T47D (cell line): Measurements from ENCODE around the gene CASZ1.

Experiments used
- DNase-seq, 2 experiments: peaks; one replicate each; pipeline versions ENCODE4 v3.0.0 to v3.0.0-alpha.2; 2011 to 2012; ENCODE audit warnings: low read depth in 1 of 2, low spot score in 1 of 2
- JUND ChIP-seq: IDR thresholded peaks from 2 replicates; pipeline ENCODE4 v1.6.1; 2012; ENCODE audit warnings: low read depth
- in situ Hi-C: cut with HindIII; loops from 2 replicates; pipeline ENCODE4 v1.10.0; 2016; ENCODE audit warnings: low sequenced_read_pairs, low pct_unique_long_range_greater_than_20kb

CASZ1 gene

DNA sequence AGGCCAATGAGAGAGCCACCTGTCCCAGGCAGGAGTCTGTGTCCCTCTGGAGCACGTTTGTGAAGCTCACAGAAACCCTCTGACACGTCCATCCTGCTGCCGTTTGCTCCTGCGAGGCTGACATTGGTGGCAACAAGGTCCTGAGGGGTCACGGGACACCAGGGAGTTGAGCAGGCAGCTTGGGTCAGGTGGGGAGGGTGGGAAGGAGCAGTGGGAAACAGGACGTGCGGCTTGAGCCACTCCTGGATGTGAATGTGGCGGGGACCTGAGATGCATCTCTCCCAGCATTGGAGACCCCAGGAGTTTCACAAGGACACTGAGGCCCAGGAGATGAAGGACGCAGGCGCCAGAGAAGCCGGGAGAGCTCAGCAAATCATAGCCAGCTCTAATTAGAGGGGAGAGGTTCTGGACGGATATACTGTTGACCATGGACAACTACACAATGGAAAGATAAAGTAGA, 172.7 kb downstream of the CASZ1 start:
- no peak for TF ChIP-seq JUND
- no peak for DNase-seq
- in situ Hi-C loops, result no loop called here

DNA sequence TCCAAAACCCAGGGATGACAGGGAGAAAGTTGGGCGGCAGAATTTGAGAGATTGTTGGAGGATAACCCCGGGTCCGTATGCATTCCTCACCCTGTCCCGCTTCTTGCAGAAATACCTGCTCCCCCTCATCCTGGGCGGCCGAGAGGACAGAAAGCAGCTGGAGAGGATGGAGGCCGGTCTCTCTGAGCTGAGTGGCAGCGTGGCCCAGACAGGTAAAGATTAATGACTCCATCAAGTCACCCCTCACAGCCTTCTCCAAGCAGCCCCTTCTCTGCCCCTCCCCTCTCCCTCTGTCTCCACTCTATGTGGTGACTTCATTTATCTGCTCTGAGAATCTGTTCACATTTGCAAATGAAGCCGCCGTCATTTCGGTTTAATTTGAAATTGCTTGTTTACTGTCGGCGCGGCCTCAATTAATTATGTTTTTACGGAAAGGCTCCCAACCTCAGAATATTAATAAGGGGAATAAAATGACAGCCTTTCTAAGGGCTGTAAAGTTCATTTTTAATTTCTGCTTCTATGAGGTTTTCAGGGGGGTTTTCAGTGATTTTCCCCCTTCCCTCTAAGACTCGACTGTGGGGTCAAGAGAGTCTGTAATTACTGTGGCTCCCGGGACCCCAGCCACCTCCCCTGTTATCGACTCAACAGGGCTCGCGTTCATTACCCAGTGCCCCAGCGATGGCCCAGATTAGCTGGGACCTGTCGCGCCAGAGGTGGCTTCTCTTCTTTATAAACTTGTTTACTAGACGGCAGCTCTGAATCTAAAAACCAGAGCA, 173.3 kb downstream of the CASZ1 start:
- no peak for TF ChIP-seq JUND
- DNase-seq, result no peak
- in situ Hi-C loops, result no loop called here

DNA sequence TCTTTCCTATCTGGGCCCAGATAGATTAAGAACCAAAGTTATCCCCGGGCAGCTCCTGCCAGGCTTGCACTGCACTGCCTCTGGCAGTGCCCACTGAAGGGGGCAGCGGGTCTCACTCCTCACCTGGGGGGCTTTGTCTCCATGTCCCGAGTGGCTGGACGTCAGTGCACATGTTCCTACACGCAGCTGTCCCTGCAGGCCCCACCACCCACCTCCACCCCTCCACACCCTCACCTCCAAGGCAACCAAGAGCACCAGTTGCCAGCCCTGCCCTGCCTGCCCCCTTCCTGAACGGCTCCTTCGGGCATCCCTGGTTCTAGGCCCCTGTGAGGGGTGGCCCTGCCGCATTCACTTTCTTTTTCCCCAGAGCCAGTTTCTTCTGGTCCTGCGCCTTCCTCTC, 174.5 kb downstream of the CASZ1 start:
- TF ChIP-seq JUND, result no peak
- DNase-seq, result no peak
- in situ Hi-C loops, result no loop called here

DNA sequence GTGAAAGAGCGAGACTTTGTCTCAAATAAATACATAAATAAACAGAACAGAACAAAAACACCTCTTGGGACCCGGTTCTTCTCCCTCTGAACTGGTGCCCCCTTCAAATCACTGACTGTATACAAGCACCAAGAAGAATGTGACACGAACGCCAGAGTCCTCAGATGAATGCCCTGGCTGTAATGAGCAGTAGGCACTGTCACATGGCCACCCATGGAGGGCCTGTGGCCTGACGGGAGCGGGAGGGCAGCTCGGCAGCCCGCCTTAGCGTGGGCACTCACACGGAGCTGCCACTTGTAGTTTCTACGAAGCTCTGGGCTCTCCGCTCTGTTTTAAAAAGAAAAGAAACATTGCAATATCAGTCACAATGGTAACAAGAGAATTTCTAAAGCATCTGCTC, 175.7 kb downstream of the CASZ1 start:
- in situ Hi-C loops, result no loop called here
- no peak for DNase-seq
- TF ChIP-seq JUND, result no peak

DNA sequence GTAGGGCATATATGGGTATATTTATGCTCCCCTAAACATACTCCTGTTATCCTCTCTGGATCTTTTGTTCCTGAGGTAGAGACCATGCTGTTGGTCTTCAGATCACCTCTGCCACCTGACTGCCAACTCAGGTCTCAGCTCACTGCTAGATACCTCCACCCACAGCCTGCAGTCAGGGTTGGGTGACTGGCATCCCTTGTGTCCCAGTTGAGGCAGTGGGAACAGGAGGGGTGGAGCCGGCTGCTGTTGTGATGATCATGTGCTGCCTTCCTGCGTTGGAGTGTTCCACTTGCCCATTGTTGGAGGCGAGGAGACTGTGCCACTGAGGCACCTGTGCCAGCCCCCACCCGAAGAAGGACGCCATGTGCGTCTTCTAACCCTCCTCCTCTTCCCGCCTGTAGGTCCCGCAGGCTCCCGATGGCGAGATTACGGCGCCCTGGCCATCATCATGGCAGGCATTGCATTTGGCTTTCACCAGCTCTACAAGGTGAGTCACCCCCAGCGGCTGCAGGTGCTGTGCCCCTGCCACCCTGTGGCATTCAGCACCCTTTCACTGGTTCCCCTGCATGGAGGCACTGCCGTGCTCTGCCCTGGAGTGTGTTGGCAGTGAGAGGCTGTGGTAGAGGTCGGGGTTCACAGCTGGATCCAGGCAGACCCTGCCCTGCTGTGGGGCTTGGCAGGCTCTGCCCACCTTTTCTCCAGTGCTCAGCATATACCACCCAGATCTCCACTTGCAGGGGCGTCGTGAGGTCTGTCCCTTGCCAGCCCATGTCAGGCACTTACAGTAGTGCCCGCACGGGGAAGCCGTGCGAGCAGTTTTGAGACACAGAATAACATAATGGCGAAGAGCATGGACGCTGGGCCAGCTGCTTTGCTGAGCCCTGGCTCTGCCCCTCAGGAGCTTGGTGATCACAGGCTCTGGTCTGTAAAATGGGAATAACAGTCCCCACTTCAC, 178.2 kb downstream of the CASZ1 start:
- TF ChIP-seq JUND, result no peak
- DNase-seq, result no peak
- in situ Hi-C loops, result no loop called here

DNA sequence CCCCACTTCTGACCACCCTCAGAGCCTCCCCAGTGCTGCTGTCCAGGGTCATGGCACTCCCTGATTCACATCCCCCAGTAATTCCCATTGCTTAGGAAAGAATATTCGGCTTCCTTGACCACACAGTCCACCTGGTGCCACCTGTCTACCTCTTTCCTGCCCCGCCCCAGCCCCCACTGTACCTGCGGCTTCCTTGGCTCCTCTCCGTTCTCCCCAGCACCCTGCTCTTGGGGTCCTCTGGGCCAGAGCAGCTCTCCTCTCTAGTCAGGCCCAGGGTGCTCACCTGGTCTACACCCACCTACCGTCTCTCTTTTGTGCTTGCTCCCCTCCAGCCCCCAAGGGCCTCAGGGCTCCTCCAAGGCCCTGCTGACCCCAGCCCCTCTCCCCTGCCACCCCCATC, 179.1 kb downstream of the CASZ1 start:
- in situ Hi-C loops, result no loop called here
- no peak for TF ChIP-seq JUND
- no peak for DNase-seq

DNA sequence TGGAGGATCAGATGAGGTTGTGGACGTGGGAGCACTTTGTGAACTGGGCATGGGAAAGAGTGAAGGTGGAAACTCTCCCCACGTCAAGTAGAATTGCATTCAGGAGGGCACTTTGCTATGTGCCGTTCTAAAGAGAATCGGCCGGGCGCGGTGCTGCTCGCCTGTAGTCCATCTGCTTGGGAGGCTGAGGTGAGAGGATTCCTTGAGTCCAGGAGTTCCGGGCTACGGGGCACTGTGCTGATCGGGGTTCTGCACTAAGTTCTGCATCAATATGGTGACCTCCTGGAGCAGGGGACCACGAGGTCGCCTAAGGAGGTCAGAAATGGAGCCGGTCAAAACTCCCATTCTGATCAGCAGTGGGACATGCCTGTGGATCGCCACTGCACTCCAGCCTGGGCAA, 179.8 kb downstream of the CASZ1 start:
- no peak for DNase-seq
- in situ Hi-C loops, result no loop called here
- TF ChIP-seq JUND, result no peak

DNA sequence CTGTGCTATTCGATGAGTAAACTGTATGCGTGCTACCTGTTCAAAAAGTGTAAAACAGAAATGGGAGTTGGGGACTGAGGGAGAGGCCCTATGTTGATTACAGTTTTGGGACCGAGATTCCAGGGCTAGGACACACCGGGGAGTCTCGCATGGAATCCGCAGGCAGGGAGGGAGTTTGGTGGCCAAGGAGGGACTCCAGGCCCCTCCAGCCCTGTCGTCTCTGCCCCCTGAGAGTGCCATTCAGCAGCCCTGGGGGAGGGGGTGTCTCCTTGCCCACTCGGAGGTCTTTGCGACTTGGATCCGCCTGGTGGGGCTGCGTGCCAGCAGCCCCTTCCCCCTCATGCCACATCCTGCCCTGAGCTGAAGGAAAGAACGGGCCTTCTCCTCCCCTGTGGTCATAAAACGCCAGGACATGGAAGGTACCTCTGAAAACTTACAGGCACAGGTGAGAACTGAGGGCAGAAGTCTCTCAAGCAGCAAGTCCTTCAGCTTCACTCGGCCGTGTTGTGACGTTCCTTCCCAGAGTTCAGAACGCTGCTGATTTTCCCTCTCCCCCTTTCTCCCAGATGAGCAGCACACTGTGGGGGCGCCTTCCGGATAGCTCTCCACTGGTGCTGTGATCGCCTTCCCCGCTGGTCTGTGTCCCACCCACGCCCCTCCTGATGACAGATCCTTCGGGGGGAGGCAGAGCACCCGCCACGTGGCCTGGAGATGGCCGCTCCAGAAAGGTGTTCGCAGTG, 180.3 kb downstream of the CASZ1 start:
- in situ Hi-C loops, result no loop called here

DNA sequence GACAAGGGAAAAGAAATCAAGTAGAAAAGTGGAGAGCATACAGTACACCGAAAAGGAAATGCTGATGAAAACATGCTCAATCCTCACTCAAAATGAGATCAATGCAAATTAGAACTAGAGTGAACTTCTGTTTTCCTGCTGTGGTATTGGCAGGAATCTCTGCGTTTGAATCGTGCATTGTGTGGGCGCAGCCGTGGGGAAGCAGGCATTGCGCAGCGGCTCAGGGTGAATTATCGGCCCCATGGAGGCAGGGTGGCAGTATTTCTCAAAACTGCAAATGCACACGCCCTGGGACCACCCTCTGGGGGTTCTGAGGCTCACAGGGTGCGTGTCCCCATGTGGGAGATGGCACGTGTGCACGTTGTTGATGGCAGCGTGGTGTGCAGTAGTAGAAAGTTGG, 181.1 kb downstream of the CASZ1 start:
- no peak for DNase-seq
- no peak for TF ChIP-seq JUND
- in situ Hi-C loops, result no loop called here

More for the DNA sequence above, 180.3 kb downstream of the CASZ1 start:
- no peak for DNase-seq
- TF ChIP-seq JUND, result no peak

DNA sequence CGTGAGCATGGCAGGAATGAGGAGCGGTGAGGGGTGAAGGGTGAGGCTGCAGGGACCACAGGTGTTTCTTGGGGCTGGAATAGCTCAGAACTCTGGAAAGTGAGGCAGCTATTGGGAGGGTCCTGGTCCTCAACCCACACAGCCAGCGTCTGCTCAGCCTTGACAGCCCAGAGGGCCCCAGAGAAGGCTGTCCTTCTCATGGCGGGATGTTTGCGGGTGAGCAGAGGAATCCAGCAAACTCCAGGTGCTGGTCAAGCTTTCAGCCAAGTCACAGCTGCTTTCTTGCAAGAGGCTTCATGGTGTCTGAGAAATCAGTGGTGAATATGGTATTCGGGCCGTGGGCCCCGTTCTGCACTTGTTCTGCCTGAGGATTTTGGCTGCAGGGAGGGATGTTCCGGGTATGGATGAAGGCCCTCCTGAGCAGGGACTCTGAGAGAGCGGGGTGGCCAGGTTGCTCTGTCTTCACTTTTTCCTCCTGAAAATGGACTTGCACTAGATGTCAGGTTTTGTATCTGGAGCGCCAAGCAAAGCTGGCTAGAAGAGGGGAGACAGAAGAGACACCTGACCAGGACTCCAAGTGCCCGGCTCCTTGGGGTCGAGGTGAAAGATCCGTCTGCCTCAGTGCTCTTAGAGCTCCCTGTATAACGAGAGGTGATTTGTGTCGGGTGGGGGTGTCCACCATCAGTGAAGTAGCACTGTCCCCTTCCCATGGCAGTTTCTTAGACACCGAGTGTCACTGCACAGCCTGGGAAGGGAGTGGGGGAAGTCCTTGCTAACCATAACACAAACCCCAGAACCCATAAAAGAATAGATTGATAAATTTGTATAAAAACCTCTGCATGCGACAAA, 181.8 kb downstream of the CASZ1 start:
- TF ChIP-seq JUND, result no peak
- in situ Hi-C loops, result no loop called here
- no peak for DNase-seq

DNA sequence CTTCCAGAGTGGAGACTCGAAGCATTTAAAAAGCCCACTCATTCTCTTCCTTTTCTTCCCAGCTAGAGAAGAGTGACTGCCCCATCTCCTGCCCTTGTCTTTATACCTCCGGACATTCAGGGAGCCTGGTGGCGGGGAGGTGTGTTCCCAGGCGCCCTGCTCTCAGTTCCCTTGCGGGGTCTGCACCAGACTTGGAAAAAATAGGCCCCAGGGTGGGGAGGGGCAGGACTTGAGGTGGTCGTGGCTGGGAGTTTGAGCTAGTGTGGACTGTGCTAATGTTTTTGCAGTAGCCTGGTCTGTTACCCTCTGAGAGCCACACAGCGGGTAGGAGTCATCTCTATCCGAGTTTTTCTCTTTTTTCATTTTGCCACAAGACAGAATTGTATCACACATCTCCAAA, 182.6 kb downstream of the CASZ1 start:
- no peak for DNase-seq
- no peak for TF ChIP-seq JUND
- in situ Hi-C loops, result no loop called here

DNA sequence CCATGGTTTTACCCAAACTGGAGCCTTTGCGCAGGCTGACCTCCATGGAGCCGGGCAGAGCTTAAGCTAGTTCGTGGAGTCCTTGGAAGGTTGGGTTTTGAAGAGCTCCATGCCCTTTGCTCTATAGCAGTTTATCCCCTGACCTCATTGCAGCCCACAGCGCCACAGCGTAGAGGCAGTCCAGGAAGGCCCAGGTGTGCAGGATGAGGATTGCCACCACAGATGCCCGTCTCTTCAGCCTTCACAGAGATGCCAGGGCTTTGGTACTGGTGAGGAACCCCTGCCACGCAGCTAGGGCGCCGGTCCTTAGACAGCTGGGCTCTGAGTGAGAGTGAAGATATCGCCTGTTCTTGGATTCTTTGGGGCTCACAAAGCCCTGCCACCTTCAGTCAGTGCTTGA, 183.1 kb downstream of the CASZ1 start:
- TF ChIP-seq JUND, result no peak
- in situ Hi-C loops, result no loop called here
- no peak for DNase-seq
